UCSD-AML1 (cell line): ENCODE data around the gene PTPN20.
"Not testable (repeated sequence)": the region's sequence is repeated elsewhere in the genome, so short reads cannot be mapped to it uniquely, and the experiment has no call there.

Source experiments
- DNase-seq: peaks from one replicate; lab custom pipeline; 2025; ENCODE audit not compliant: unreplicated experiment; lab: John Stamatoyannopoulos, UW

PTPN20 gene, protein sequence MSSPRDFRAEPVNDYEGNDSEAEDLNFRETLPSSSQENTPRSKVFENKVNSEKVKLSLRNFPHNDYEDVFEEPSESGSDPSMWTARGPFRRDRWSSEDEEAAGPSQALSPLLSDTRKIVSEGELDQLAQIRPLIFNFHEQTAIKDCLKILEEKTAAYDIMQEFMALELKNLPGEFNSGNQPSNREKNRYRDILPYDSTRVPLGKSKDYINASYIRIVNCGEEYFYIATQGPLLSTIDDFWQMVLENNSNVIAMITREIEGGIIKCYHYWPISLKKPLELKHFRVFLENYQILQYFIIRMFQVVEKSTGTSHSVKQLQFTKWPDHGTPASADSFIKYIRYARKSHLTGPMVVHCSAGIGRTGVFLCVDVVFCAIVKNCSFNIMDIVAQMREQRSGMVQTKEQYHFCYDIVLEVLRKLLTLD

DNA sequence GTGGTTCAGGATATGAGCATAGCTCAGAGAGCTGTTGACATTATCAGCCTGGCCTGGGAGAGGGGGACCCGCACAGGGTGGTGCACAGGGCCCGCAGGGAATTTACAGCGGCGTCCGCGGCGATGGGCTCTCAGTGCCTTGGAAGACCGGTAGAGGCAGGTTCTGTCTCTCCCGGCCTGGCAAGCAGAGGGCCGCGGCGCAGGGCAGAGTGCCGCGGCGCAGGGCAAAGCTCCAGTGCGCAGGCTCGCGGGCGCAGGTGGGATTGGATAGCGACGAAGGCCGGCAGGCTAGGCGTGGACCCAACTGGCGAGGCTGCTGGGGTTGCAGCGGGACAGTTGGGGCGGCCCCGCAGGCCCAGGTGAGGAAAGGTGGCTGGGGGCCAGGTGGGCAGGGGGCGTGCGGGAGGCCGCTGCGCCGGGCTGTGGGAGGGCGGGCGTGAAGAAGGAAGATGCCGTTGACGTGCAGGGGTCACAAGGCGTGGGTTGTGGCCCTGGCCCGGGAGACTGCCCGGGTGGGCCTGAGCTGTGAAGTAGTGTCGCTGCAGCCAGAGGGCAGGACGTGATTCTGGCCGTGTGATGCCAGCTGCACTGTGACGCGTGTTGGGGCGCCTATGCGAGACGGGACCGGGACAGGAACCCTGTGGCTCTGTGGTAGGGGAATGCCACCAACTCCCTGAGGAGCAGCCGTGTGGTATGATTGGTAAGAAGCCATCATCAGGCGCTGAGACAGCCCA is at the start of gene PTPN20:
Gene PTPN20, plus strand, starts transcription at position 285 of the 733 bp plus-strand sequence. CDS start 21,072 bp downstream, outside the sequence.
- DNase-seq = not testable (repeated sequence)

DNA sequence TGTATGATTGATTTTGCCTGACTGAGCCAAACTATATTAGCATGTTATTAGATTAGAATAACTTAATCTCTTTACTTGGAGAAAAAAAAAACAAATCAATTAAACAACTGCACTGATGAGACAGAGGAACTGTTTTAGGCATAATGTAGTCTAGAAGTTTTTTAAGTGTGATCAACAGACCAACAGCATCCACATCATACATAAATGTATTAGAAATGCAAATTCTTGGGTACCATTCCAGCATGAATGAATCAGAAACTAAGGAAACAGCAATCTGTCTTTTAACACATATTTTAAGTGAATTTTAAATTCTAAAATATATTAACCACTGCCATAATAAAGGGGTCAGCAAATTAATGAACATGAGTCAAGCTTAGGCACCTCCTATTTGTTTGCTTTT is 41.5 kb upstream of the PTPN20 start:
- not testable (repeated sequence) for DNase-seq

DNA sequence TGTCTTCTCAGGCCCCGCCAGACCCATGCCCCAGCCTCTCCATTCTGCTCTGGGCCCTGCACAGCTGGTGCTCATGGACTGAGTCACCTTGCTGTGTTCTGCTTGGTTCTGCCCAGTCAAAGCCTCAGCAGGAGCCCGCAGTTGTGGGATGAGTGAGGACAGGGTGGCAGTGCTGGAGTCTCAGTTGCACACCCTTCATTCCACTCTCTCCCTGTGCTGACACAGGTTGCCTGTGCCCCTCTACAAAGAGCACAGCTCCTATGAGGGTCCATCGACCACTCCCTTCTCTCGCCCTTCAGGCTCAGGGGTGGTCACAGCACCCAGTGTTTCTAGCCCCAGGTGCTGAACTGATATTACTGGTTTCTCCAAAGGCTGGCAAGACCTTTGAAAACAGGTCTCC is 39.6 kb upstream of the PTPN20 start:
- not testable (repeated sequence) for DNase-seq

DNA sequence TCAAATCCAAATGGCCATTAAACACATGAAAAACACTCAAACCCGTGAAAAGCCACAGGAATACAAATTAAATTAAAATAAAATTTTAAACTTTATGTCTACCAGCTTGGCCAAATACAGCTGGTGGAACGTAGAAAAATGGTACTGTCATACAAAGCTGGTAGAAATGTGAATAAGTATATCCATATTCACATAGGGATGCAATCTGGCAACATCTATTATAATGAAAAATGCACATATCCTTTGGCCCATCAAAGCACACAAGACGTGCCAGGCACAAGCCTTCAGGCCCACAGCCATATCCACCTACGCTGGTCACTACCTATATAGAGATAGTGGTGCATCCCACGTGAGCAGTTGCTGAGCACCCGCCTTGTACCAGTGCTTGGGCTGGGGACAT is 35.9 kb upstream of the PTPN20 start:
- not testable (repeated sequence) for DNase-seq

DNA sequence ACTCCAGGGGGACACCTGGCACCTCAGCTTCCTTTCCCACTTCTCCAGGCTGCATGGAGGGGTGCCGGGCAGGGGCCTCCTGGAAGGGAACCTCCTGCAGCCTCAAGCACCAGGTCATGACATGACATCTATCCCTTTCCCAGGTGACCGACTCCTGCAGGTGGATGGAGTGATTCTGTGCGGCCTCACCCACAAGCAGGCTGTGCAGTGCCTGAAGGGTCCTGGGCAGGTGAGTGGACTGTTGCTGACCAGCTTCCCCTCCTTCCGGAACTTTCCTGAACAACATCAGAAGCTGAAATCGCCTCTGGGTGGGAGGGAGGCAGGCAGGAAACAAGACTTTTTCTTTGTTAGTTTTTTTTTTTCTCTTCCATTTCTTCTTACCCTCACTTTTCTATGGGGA is 34.5 kb upstream of the PTPN20 start:
- DNase-seq = not testable (repeated sequence)

DNA sequence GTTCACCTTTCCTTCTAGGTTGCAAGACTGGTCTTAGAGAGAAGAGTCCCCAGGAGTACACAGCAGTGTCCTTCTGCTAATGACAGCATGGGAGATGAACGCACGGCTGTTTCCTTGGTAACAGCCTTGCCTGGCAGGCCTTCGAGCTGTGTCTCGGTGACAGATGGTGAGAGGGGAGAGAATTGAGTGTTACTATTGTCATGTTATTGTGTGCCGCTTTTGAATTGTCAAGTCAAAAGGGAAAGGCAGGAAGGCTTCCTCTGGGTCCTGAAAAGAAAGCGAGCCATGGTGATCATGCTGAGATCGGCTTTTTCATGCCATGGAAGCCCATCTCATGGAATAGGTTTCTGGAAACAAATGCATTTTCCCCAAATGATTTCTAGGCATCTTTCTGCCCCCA is 32.5 kb upstream of the PTPN20 start:
- not testable (repeated sequence) for DNase-seq

DNA sequence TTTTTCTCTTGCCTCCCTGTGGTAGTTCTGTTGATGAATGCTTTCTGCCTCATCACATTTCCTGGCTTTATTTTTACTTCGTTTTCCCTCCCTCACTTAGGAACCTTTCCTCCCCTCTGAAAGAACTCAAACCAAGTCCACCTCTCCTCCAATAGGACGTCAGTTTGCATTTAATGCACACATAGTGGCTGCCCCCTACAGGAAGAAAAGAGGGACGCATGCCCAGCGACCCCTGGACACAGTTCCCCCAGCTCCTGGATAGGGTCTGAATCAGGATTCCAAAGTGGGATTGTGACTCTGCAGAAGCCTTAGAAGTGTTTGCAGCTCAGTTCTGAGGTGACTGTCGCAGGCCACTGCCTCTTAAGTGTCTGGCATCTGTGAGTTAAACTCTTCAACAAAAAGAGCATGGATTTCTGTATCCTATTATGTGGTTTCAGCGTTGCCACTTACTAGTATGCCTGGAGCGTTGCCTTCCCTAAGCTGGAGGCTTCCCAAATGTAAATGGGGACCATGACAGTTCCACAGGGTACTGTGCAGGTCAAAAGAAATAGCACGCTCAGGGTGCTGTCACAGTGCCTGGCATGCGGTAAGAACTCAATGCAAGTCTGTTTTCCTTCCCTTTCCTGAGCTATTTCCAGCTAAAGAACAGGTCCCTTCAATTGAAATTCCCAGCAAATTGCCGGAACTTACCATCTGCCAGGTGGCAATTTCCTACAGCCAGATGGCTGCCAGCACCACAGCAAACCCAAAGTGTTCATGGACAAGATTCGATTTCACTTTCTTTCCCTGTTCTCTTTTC is 20.2 kb upstream of the PTPN20 start:
- DNase-seq = not testable (repeated sequence)

DNA sequence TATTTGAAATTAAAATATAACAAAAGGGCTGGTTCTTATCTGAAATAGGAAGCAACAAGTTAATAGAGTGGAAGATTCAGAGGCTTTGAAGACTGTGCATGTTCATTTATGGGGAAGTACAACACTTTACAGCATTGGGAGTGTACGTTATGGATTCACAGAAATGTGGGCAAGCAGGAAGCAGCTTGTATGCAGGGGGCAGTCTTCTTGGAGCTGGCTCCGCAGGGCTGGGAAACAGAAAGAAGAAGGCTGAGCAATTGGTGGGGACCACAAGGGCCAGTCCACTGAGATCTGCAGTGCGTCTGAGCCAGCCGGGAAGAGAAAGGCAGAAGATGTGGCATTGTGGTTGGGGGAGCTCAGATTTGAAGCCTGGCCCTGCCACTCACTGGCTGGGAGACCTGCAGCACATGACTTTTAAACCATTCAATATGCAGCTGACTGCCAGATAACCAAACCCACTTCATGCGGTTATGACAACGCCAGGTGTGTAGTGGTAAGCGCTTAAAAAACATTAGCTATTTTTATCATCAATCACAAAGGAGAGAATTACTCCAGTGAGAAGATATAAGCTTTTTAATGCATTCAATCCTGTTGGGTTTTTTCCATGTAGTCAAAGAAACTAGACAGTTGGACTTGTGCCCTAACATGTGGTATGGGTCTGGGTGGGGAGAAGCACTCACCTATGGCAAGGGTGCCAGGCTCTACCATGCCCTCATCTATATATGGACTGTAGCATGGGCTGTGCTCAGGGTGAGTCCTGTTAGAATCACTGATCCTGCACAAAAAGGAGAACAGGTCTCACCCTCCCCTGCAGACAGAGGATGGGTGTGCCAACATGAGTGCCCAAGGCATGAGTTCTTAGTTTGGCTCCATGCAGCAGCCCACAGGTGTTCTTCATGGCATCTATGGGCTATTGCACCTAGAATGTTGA is 14.2 kb upstream of the PTPN20 start:
- not testable (repeated sequence) for DNase-seq

DNA sequence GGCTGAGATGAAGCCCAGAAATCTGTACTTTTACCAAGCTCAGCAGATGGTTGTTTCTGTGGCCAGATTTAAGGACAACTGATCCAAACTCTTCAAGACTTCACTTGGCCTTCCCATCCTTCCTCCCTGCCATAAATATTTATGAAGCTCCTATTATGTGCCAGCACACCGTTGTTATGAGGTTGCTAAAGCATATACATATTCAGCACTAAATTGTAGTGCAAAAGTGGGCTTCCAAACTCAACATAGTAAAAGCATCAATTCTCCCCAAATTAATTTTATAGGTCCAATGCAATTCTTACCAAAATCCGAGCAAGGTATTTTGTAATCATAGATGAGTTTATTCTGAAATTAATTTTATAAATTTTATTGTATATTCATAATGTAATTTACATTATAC is 10.0 kb upstream of the PTPN20 start:
- not testable (repeated sequence) for DNase-seq

DNA sequence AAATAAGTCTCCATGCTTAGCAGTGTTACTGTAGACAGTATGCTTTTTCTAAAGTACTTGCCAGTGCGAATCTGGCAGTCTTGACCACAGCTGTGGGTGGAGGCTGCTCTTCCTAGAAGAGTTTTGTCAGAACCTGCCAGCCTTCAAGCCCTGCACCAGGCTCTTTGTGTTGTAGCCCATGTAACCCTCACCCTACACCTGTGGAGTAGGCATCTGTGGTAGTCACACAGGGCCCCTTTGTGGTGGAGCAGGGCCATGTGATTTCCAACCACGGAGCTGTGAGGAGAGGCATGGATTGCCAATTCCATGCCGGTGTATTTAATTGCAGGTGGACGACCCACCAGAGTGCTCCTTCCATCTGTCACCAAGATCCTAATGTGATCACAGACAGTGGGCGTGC is 7.4 kb upstream of the PTPN20 start:
- not testable (repeated sequence) for DNase-seq

DNA sequence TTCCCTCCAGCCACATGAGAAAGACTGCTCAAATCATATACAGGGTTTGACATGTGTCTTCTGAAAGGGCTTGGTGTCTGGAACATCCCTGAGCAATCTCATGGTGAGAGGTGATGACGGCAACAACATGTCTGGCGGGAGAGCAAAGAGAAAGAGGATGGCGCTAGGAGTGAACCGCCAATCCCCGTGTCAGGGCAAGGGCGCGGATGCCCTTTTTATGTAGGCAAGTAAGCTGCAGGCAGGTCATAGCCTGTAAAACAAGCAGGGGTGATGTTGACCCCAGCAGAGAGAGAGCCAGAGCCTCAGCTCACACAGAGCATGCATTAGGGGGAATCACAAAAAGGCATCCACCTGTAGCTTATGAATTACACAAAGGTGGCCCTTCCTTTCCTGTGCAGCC is 4.9 kb upstream of the PTPN20 start:
- not testable (repeated sequence) for DNase-seq

DNA sequence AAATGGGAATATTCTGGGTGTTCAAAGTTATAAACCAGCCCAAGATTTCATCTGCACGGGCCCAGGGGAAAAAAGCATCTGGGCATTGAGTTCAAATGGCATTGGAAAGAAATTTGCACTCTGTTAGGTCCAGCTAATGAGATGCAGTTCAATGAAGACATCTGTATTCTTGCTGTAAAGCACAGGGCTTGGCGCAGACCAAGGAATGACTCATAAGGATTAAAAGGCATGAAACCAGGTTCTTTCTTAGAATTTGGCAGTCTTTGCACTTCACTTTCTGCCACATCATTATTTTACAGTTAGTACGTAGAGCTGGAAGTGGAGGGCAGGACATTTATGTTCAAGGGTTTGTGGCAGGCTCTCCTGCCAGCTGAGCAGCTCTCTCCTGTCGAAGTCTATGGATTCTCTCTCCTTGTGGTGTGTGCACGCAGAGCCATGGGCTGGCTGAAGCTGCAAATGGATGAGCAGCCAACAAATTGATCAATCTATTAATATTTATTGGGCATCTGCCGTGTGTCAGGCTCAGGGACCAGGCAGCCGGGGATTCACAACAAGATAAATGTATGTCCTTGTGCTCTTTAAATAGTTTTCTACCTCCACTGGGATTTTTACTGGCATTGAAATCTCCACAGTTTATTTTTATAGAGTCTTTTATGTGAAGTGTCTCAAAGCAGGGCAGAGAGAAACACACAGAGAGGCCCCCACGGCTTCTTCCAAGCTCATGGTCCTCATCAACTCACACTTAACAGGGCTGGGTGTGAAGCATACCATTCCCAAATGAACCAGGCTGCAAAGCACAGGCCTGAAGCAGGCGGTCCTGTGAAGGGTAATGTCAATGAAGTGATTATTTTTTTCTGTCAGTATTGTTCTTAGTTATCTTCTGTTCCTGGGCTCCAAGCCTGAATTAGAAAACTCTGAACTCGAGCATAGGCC is 3.8 kb upstream of the PTPN20 start:
- not testable (repeated sequence) for DNase-seq

DNA sequence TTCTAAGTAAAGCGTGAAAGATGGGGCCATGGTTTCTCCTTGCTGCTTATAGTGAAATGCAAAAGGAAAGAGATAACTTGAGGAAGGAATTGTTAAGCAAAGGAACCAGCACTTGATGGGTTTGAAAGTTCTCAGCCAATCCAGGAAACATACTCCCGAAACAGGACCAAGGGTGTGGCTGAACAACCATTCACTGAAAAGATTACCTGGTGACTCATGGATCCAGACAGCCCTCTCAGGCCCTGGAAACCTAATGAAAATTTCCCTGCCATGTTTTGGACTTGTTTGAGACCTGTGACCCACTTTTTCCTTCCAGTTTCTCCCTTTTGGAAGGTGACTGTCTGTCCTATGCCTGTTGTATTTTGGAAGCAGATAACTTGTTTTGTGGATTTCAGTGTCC is 11.3 kb downstream of the PTPN20 start:
- not testable (repeated sequence) for DNase-seq

DNA sequence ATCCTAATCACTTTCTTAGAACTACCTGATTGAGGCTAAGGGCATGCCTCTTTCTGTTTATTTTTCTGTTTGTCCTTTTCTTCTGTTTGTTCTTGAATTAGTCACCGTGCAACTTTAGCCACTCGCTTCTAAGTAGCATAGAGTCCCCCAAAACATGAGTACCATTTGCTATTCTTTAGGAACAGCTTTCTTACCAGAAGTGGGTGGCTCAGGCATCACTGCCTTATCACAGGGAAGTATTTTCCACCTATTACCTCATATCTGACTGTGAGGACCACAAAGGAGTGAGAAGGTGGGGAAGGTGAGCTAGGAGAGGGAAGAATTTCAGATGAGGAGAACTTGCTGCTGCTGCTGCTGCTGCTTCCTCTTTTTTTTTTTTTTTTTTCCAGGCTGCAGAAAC is 13.9 kb downstream of the PTPN20 start:
- DNase-seq = not testable (repeated sequence)

DNA sequence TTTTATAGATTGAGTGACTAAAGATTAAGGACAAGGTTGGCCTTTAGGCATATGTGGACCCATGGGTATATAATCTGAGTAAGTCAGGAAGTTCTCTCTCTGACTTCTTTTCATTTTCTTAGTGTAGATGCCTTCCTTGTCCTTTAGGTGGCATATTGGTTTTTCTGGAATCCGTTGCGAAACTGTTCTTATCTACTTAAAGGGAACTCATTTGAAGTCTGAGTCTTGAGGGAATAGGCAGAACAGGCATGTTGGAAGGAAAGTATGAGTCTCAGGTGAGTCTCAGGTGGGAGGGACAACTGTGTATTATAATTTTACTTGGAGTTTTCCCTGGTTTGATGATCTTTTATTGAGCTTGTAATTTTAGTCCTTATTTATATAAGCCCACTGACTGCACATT is 14.6 kb downstream of the PTPN20 start:
- not testable (repeated sequence) for DNase-seq

DNA sequence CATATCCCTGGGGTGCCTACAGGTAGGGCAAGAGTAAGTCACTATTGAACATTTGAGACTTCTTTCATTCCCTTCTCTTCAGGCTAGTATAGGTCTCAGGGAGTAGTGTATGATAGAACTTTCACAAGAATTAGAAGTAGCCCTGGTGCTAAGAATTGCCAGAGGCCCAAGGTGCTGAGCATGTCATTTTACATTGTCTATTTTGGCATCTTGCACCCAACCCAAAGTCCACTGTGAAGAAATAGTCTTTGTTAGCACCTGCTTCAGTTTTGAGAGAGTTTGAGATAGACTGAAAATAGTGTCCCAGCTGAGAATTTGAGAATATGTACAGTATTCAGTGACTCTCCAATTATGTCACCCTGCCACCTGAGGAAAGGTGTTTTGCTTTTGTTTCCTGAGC is 17.6 kb downstream of the PTPN20 start:
- not testable (repeated sequence) for DNase-seq

DNA sequence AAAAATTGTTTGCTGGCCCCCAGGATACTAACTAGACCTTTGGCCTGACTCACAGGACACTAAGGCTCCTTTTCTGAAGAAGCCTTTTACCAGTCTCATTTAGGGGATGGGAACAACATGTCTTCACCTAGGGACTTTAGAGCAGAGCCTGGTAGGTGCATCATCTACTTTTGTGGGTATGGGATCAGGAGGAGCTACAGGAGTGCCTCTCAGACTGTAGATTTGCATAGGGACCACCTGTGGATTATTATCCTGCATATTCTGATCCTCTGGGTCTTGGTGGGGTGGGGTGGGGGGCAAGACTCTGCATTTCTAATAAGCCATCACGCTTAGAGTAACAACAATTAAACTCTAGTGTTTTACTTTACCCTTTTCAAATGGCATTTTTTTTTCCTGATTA is 21.2 kb downstream of the PTPN20 start:
- not testable (repeated sequence) for DNase-seq

DNA sequence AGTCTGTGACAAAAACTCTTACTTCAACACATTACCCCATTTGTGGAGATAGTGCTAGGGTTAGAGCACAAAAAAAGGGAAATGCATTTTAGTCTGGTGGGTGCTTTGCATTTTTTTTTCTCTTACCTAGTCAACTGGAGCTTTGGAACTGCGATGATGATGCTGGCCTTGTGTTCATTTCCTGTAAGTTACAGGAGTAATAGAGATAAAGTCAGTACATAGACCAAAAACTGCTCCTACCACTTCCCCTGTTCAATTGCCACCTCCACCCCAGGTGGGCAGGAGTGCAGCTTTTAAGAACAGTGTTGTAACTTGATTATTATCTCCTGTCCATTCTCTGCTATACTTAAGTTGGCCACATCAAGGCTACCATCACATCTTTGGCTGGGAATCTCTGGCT is 29.9 kb downstream of the PTPN20 start:
- not testable (repeated sequence) for DNase-seq
